SK-N-SH (cell line): Measurements from ENCODE around the gene LRRC8C.

Experiments used
- EP300 ChIP-seq, 2 experiments: IDR thresholded peaks; 2 replicates each; pipeline versions ENCODE4 v1.4.0 to v1.6.1; 2012; ENCODE audit warnings: borderline replicate concordance in 1 of 2, low read depth in 1 of 2, low read length in 1 of 2
- EZH2phosphoT487 ChIP-seq: fragments of 200-600 bp; sonication (generic); IDR thresholded peaks from 2 replicates; pipeline ENCODE4 v1.6.1; 2017; ENCODE audit warnings: low read depth, mixed run types, mild to moderate bottlenecking, antibody characterized with exemption, moderate library complexity, borderline replicate concordance
- FOXM1 ChIP-seq: IDR thresholded peaks from 2 replicates; pipeline ENCODE4 v1.4.0; 2012; ENCODE audit warnings: low read depth, mild to moderate bottlenecking
- GABPA ChIP-seq: IDR thresholded peaks from 2 replicates; pipeline ENCODE4 v1.4.0; 2012; ENCODE audit warnings: low read depth, mild to moderate bottlenecking
- MAX ChIP-seq: IDR thresholded peaks from 2 replicates; pipeline ENCODE4 v1.4.0; 2012; ENCODE audit warnings: low read depth
- MXI1 ChIP-seq: IDR thresholded peaks from 2 replicates; pipeline ENCODE4 v1.6.1; 2012; ENCODE audit warnings: mild to moderate bottlenecking, low read depth, low read length, improper control_type of control experiment
- NFIC ChIP-seq: IDR thresholded peaks from 2 replicates; pipeline ENCODE4 v1.4.0; 2012; ENCODE audit warnings: borderline replicate concordance
- NRF1 ChIP-seq: IDR thresholded peaks from 2 replicates; pipeline ENCODE4 v1.6.1; 2012; ENCODE audit warnings: low read depth, mild to moderate bottlenecking, low read length
- POLR2AphosphoS5 ChIP-seq: IDR thresholded peaks from 2 replicates; pipeline ENCODE4 v1.6.1; 2012; ENCODE audit warnings: low read depth, low read length
- RAD21 ChIP-seq: IDR thresholded peaks from 2 replicates; pipeline ENCODE4 v1.6.1; 2012; ENCODE audit warnings: mild to moderate bottlenecking, low read length
- USF2 ChIP-seq: fragments of 150-350 bp; IDR thresholded peaks from 2 replicates; pipeline ENCODE4 v1.6.1; 2017; ENCODE audit warnings: antibody characterized with exemption, low read length, low read depth, borderline replicate concordance
- YY1 ChIP-seq: IDR thresholded peaks from 2 replicates; pipeline ENCODE4 v1.4.0; 2012; ENCODE audit warnings: low read depth, mild to moderate bottlenecking
- TF ChIP-seq, protein P1 (sequence below): fragments of 200-600 bp; sonication (generic); IDR thresholded peaks from 2 replicates; pipeline ENCODE4 v1.6.1; 2017; ENCODE audit warnings: antibody characterized with exemption, mild to moderate bottlenecking, moderate library complexity

GRCh38 chr1:89720839-89721238 lies 87.9 kb downstream of the LRRC8C start:
- no peak for TF ChIP-seq EZH2phosphoT487
- no peak for TF ChIP-seq RAD21
- TF ChIP-seq FOXM1, result no peak
- TF ChIP-seq, protein P1, sequence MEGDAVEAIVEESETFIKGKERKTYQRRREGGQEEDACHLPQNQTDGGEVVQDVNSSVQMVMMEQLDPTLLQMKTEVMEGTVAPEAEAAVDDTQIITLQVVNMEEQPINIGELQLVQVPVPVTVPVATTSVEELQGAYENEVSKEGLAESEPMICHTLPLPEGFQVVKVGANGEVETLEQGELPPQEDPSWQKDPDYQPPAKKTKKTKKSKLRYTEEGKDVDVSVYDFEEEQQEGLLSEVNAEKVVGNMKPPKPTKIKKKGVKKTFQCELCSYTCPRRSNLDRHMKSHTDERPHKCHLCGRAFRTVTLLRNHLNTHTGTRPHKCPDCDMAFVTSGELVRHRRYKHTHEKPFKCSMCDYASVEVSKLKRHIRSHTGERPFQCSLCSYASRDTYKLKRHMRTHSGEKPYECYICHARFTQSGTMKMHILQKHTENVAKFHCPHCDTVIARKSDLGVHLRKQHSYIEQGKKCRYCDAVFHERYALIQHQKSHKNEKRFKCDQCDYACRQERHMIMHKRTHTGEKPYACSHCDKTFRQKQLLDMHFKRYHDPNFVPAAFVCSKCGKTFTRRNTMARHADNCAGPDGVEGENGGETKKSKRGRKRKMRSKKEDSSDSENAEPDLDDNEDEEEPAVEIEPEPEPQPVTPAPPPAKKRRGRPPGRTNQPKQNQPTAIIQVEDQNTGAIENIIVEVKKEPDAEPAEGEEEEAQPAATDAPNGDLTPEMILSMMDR, result no peak
- TF ChIP-seq MXI1, result no peak
- TF ChIP-seq GABPA, result no peak
- TF ChIP-seq YY1, result no peak
- TF ChIP-seq POLR2AphosphoS5, result no peak
- no peak for TF ChIP-seq NFIC
- no peak for TF ChIP-seq USF2
- no peak for TF ChIP-seq MAX
- TF ChIP-seq NRF1, result no peak
- TF ChIP-seq EP300 (IDR thresholded peaks at IDR 0.05; ENCODE audit: borderline replicate concordance in 1 of 2, low read depth in 1 of 2, low read length in 1 of 2), result no peak
